ENCODE data around the gene GRM8.
"Not testable (repeated sequence)": the region's sequence is repeated elsewhere in the genome, so short reads cannot be mapped to it uniquely, and the experiment has no call there.

GRM8 gene

DNA sequence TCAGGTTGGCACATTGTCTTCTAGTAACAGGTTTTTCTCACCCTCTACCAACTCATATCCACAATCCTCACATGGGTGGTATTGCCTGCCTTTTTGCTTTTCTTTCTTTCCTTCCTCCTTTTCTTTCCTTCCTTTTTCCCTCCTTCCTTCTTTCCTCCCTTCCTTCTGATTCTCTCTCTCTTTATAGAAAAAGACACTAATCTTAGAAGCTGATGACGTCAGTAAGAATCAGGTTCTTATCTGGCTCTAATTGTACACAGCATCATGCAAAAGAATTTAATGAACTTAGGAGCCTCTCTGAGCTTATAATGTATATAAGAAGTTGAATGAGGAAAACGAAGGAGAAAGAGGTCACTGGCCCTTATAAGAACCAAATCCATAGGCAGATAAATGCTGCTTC lies 328.3 kb downstream of the GRM8 start:
- Histone ChIP-seq H3K9me3 (replicated peaks; ENCODE audit: insufficient read depth, low read length) (no peaks in the 10 kb centered on the region), H3K9ac (ENCODE audit: low read length) (no peak overlapping the region), H3K27ac (ENCODE audit: low read length) (no peak overlapping the region), H3K4me1 (ENCODE audit: low read length) (no peaks in the 10 kb centered on the region), H2AFZ (ENCODE audit: low read length) (no peak overlapping the region), H3K4me3 (ENCODE audit: low read length) (no peak overlapping the region), H3K36me3 (replicated peaks; ENCODE audit: insufficient read depth, low read length) (no peaks in the 10 kb centered on the region), H4K20me1 (ENCODE audit: insufficient read depth, low read length) (no peaks in the 10 kb centered on the region), H3K4me2 (ENCODE audit: low read depth, low read length) (no peak overlapping the region), H3K27me3 (replicated peaks; ENCODE audit: insufficient read depth, low read length) (no peaks in the 10 kb centered on the region), H3F3A (ENCODE audit: insufficient read depth, low read length) (no peaks in the 10 kb centered on the region), H3K9me2 (replicated peaks; ENCODE audit: insufficient read depth, low read length) (no peaks in the 10 kb centered on the region), H3K79me2 (ENCODE audit: low read length) (no peaks in the 10 kb centered on the region)
- TF ChIP-seq EZH2phosphoT487 (IDR thresholded peaks at IDR 0.05; ENCODE audit: low read length) = no peak
- TF ChIP-seq EZH2 (optimal IDR thresholded peaks at IDR 0.05; ENCODE audit: low read depth, low read length) = no peak
- TF ChIP-seq, protein P1, sequence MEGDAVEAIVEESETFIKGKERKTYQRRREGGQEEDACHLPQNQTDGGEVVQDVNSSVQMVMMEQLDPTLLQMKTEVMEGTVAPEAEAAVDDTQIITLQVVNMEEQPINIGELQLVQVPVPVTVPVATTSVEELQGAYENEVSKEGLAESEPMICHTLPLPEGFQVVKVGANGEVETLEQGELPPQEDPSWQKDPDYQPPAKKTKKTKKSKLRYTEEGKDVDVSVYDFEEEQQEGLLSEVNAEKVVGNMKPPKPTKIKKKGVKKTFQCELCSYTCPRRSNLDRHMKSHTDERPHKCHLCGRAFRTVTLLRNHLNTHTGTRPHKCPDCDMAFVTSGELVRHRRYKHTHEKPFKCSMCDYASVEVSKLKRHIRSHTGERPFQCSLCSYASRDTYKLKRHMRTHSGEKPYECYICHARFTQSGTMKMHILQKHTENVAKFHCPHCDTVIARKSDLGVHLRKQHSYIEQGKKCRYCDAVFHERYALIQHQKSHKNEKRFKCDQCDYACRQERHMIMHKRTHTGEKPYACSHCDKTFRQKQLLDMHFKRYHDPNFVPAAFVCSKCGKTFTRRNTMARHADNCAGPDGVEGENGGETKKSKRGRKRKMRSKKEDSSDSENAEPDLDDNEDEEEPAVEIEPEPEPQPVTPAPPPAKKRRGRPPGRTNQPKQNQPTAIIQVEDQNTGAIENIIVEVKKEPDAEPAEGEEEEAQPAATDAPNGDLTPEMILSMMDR (IDR thresholded peaks at IDR 0.05; ENCODE audit: low read length) = no peak
- no peak for DNase-seq

DNA sequence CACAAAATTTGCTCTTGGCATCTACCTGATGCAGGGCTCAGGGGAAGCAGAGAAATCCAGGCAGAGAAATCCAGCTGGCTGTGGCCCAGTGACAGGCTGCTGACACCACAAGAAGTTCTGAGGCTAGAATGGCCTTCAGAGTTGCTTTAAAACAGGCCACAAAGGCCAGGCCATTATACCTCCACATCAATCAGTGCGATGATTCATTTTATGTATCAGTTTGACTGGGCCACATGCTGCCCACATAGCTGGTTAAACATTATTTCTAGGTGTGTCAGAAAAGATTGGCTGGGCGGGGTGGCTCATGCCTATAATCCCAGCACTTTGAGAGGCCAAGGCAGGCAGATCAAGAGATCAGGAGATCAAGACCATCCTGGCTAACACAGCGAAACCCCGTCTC lies 341.1 kb downstream of the GRM8 start:
- H2AFZ ChIP-seq (ENCODE audit: low read length); H4K20me1 ChIP-seq (ENCODE audit: insufficient read depth, low read length); H3K9me2 ChIP-seq (replicated peaks; ENCODE audit: insufficient read depth, low read length); H3K9ac ChIP-seq (ENCODE audit: low read length); H3K4me2 ChIP-seq (ENCODE audit: low read depth, low read length); H3K79me2 ChIP-seq (ENCODE audit: low read length); H3K9me3 ChIP-seq (replicated peaks; ENCODE audit: insufficient read depth, low read length); H3K27me3 ChIP-seq (replicated peaks; ENCODE audit: insufficient read depth, low read length); H3K4me3 ChIP-seq (ENCODE audit: low read length); H3K27ac ChIP-seq (ENCODE audit: low read length); H3K36me3 ChIP-seq (replicated peaks; ENCODE audit: insufficient read depth, low read length); DNase-seq; H3K4me1 ChIP-seq (ENCODE audit: low read length); H3F3A ChIP-seq (ENCODE audit: insufficient read depth, low read length): not testable (repeated sequence)

DNA sequence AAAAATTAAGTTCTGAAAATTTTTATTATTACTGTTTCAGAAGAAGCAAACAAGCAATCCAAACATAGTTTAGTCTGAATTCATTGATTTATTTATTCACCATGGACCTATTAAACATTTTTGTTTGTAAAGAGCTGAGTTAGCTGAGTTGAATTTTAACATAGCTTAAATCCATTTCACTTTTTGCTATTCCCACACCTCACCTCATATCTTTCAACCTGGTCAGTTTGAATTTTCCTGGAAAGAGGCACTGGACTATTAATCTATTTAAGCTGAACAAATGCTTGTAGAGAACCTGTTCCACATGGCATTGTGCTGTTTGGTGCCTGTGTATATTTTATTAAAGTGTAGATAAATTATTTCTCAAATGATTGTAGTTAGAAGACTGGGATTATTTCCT lies 344.2 kb downstream of the GRM8 start:
- H4K20me1 ChIP-seq (ENCODE audit: insufficient read depth, low read length); H2AFZ ChIP-seq (ENCODE audit: low read length); H3K4me3 ChIP-seq (ENCODE audit: low read length); H3K79me2 ChIP-seq (ENCODE audit: low read length); DNase-seq; H3K9me2 ChIP-seq (replicated peaks; ENCODE audit: insufficient read depth, low read length); H3K4me1 ChIP-seq (ENCODE audit: low read length); H3K27ac ChIP-seq (ENCODE audit: low read length); H3K4me2 ChIP-seq (ENCODE audit: low read depth, low read length); H3K27me3 ChIP-seq (replicated peaks; ENCODE audit: insufficient read depth, low read length); H3K9me3 ChIP-seq (replicated peaks; ENCODE audit: insufficient read depth, low read length); H3K36me3 ChIP-seq (replicated peaks; ENCODE audit: insufficient read depth, low read length); H3F3A ChIP-seq (ENCODE audit: insufficient read depth, low read length); H3K9ac ChIP-seq (ENCODE audit: low read length): not testable (repeated sequence)

DNA sequence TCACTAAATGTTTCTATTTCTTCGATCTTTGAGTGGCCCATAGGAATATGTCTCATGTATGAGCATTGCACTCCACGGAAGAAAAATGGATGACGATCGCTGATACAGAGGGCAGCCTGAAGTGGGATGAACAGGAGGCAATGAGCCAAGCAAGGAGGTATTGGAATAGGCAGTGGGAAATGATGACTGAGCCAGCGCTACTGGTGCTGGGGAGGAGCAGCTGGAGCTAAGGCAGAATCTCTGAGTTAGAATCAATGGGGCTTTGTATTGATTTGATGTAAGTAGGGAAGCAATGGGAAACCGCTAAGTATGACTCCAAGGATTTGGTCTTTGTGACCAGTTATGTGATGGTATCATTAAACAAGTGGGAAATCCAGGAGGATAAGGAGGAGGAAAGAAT lies 345.1 kb downstream of the GRM8 start:
- not testable (repeated sequence) for DNase-seq; H3K79me2 ChIP-seq (ENCODE audit: low read length); H4K20me1 ChIP-seq (ENCODE audit: insufficient read depth, low read length); H3K9me3 ChIP-seq (replicated peaks; ENCODE audit: insufficient read depth, low read length); H3F3A ChIP-seq (ENCODE audit: insufficient read depth, low read length); H3K27ac ChIP-seq (ENCODE audit: low read length); H3K4me3 ChIP-seq (ENCODE audit: low read length); H2AFZ ChIP-seq (ENCODE audit: low read length); H3K27me3 ChIP-seq (replicated peaks; ENCODE audit: insufficient read depth, low read length); H3K36me3 ChIP-seq (replicated peaks; ENCODE audit: insufficient read depth, low read length); H3K9me2 ChIP-seq (replicated peaks; ENCODE audit: insufficient read depth, low read length); H3K4me2 ChIP-seq (ENCODE audit: low read depth, low read length); H3K4me1 ChIP-seq (ENCODE audit: low read length); H3K9ac ChIP-seq (ENCODE audit: low read length)

DNA sequence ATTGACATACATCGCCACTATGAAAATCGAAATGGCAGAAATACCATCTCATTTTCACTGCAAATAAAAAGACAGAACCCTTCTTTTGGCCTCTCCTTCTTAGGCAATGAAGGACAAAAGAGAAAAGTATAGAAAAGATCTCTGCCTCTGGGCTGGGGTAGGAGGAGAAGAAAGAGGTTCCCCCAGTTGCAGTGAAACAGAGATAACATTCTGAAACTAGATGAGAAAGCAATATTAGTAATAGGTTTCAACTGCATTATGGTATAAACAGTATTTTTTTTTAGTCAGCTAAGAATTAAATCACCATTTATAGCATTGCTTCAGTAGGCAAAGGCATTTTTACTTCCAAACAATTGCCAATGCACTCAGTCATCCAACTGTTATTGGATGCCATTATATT lies 347.5 kb downstream of the GRM8 start:
- H3K9me2 ChIP-seq (replicated peaks; ENCODE audit: insufficient read depth, low read length); H3K36me3 ChIP-seq (replicated peaks; ENCODE audit: insufficient read depth, low read length); DNase-seq; H3K4me2 ChIP-seq (ENCODE audit: low read depth, low read length); H4K20me1 ChIP-seq (ENCODE audit: insufficient read depth, low read length); H3K27me3 ChIP-seq (replicated peaks; ENCODE audit: insufficient read depth, low read length); H3K4me3 ChIP-seq (ENCODE audit: low read length); H3K79me2 ChIP-seq (ENCODE audit: low read length); H3K27ac ChIP-seq (ENCODE audit: low read length); H3K9ac ChIP-seq (ENCODE audit: low read length); H3F3A ChIP-seq (ENCODE audit: insufficient read depth, low read length); H2AFZ ChIP-seq (ENCODE audit: low read length); H3K4me1 ChIP-seq (ENCODE audit: low read length); H3K9me3 ChIP-seq (replicated peaks; ENCODE audit: insufficient read depth, low read length): not testable (repeated sequence)

DNA sequence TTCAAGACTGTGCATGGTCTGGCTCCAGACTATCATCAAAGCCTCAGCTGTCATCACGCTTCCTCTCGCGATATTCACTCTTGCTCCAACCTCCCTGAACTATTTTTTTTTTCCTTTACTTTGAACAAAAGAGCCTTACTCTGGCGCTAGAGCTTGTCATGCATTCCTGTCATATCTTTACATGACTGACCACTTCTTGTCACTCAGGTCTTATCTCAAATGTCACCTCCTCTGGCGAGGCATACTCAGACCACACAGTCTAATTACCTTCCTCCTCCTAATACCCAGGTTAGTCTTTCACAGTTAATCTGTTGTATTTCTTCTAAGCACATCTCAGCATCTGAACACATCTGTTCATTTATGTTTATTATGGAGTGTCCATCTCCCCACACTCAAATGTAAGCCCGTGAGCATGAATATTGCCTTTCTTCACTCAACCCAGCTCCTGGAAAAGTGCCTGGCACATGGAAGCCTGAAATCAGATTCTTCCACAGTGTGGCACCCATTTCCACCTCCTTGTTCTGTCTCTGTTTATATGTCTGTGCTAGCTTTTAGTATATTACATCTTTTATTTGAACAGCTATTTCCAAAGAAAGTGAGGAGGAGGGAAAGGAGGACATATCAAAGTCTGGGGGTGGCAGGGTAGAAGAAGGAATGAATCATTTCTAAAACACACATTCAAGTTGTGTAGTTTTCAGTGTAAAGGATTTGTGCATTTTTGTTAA lies 351.5 kb downstream of the GRM8 start:
- not testable (repeated sequence) for H3K4me2 ChIP-seq (ENCODE audit: low read depth, low read length); H3K9me3 ChIP-seq (replicated peaks; ENCODE audit: insufficient read depth, low read length); H3K79me2 ChIP-seq (ENCODE audit: low read length); H3K27ac ChIP-seq (ENCODE audit: low read length); H3K27me3 ChIP-seq (replicated peaks; ENCODE audit: insufficient read depth, low read length); H3F3A ChIP-seq (ENCODE audit: insufficient read depth, low read length); H3K9me2 ChIP-seq (replicated peaks; ENCODE audit: insufficient read depth, low read length); H3K9ac ChIP-seq (ENCODE audit: low read length); H2AFZ ChIP-seq (ENCODE audit: low read length); H3K4me3 ChIP-seq (ENCODE audit: low read length); H4K20me1 ChIP-seq (ENCODE audit: insufficient read depth, low read length); H3K36me3 ChIP-seq (replicated peaks; ENCODE audit: insufficient read depth, low read length); H3K4me1 ChIP-seq (ENCODE audit: low read length); DNase-seq

DNA sequence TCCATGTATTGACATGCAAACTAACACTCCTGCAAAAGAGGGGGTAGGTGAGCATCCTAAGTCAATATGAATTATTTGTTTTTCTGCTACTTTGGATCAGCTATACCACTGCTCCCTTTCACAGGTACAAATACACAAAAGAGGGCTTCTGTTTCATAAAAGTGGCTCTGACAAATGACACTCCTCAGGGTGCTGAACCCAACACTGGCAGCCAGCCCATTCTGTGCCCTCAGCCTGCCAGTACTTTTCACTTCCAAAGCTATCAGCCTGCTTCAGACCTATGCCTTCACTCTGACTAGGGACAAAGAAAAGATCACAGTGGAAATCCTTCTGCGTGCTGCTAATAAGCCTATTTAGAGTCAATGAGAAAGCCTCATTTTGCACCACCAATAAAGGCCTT lies 364.8 kb downstream of the GRM8 start:
- not testable (repeated sequence) for H3K27me3 ChIP-seq (replicated peaks; ENCODE audit: insufficient read depth, low read length); H3K4me1 ChIP-seq (ENCODE audit: low read length); H3K9ac ChIP-seq (ENCODE audit: low read length); H3K27ac ChIP-seq (ENCODE audit: low read length); H3K9me2 ChIP-seq (replicated peaks; ENCODE audit: insufficient read depth, low read length); H2AFZ ChIP-seq (ENCODE audit: low read length); H3K9me3 ChIP-seq (replicated peaks; ENCODE audit: insufficient read depth, low read length); H3K4me2 ChIP-seq (ENCODE audit: low read depth, low read length); DNase-seq; H3F3A ChIP-seq (ENCODE audit: insufficient read depth, low read length); H3K4me3 ChIP-seq (ENCODE audit: low read length); H3K36me3 ChIP-seq (replicated peaks; ENCODE audit: insufficient read depth, low read length); H3K79me2 ChIP-seq (ENCODE audit: low read length); H4K20me1 ChIP-seq (ENCODE audit: insufficient read depth, low read length)
